Measurements from ENCODE around the gene XIRP2. TPM values are rescaled to one million over a fixed set of nuclear protein-coding genes. Genes with fewer than 3 reads are reported as not detected.

The XIRP2 gene
- not detected in 2 replicates for total RNA-seq

GRCh38 chr2:166888180-166888579, at the start of gene XIRP2:
TSS of gene XIRP2 (plus strand) at chr2:166888480. CDS start at chr2:166903483, 15,003 bp downstream.
- no peak for DNase-seq (ENCODE audit: low read depth)

- no peak for DNase-seq (ENCODE audit: low read depth)
Measured at GRCh38 chr2:166841152-166841551, 47.1 kb upstream of the XIRP2 start.

GRCh38 chr2:166841679-166842078, 46.6 kb upstream of the XIRP2 start:
- DNase-seq (ENCODE audit: low read depth): no peak

GRCh38 chr2:166844111-166844510, 44.2 kb upstream of the XIRP2 start:
- DNase-seq (ENCODE audit: low read depth): no peak

- DNase-seq (ENCODE audit: low read depth): no peak
Measured at GRCh38 chr2:166862468-166863132, 25.7 kb upstream of the XIRP2 start.

GRCh38 chr2:166867874-166868514, 20.3 kb upstream of the XIRP2 start:
- DNase-seq (ENCODE audit: low read depth): no peak

- DNase-seq (ENCODE audit: low read depth): no peak
Measured at GRCh38 chr2:166870346-166870745, 17.9 kb upstream of the XIRP2 start.

GRCh38 chr2:166881177-166881576, 7.1 kb upstream of the XIRP2 start:
- DNase-seq (ENCODE audit: low read depth): no peak

- DNase-seq (ENCODE audit: low read depth): no peak
Measured at GRCh38 chr2:166882851-166883250, 5.4 kb upstream of the XIRP2 start.

- DNase-seq (ENCODE audit: low read depth): no peak
Measured at GRCh38 chr2:166891727-166892126, 3.4 kb downstream of the XIRP2 start.

GRCh38 chr2:166892397-166892796, 4.1 kb downstream of the XIRP2 start:
- no peak for DNase-seq (ENCODE audit: low read depth)

- no peak for DNase-seq (ENCODE audit: low read depth)
Measured at GRCh38 chr2:166895243-166895642, 7.0 kb downstream of the XIRP2 start.

- DNase-seq (ENCODE audit: low read depth): no peak
Measured at GRCh38 chr2:166897666-166898065, 9.4 kb downstream of the XIRP2 start.

GRCh38 chr2:166899676-166900075, 11.4 kb downstream of the XIRP2 start:
- DNase-seq (ENCODE audit: low read depth): no peak

GRCh38 chr2:166900700-166901099, 12.4 kb downstream of the XIRP2 start:
- DNase-seq (ENCODE audit: low read depth): peak; percentile 31

GRCh38 chr2:166901336-166901735, 13.1 kb downstream of the XIRP2 start:
- no peak for DNase-seq (ENCODE audit: low read depth)

GRCh38 chr2:166916987-166917386, 28.7 kb downstream of the XIRP2 start:
- DNase-seq (ENCODE audit: low read depth): no peak

GRCh38 chr2:166917415-166917814, 29.1 kb downstream of the XIRP2 start:
- DNase-seq (ENCODE audit: low read depth): peak; percentile 8

- DNase-seq (ENCODE audit: low read depth): no peak
Measured at GRCh38 chr2:166921261-166921896, 33.1 kb downstream of the XIRP2 start.

GRCh38 chr2:166924967-166925366, 36.7 kb downstream of the XIRP2 start:
- DNase-seq (ENCODE audit: low read depth): no peak

- no peak for DNase-seq (ENCODE audit: low read depth)
Measured at GRCh38 chr2:166926657-166927056, 38.4 kb downstream of the XIRP2 start.

- no peak for DNase-seq (ENCODE audit: low read depth)
Measured at GRCh38 chr2:166932032-166932431, 43.8 kb downstream of the XIRP2 start.

GRCh38 chr2:166934817-166935216, 46.5 kb downstream of the XIRP2 start:
- DNase-seq (ENCODE audit: low read depth): no peak
